Hepatocyte (in vitro differentiated cells): Measurements from ENCODE around the gene FKBP11.
"Not testable (repeated sequence)": the region's sequence is repeated elsewhere in the genome, so short reads cannot be mapped to it uniquely, and the experiment has no call there.

Source experiments
- CTCF ChIP-seq: fragments of 200-600 bp; sonication (generic); IDR thresholded peaks from 2 replicates; pipeline ENCODE4 v1.5.1; 2016; ENCODE audit warnings: antibody characterized with exemption, mild to moderate bottlenecking; ENCODE audit not compliant: poor library complexity
- EZH2 ChIP-seq: fragments of 200-600 bp; sonication (generic); IDR thresholded peaks from 2 replicates; pipeline ENCODE4 v1.6.1; 2016; ENCODE audit warnings: antibody characterized with exemption, mild to moderate bottlenecking, borderline replicate concordance

DNA sequence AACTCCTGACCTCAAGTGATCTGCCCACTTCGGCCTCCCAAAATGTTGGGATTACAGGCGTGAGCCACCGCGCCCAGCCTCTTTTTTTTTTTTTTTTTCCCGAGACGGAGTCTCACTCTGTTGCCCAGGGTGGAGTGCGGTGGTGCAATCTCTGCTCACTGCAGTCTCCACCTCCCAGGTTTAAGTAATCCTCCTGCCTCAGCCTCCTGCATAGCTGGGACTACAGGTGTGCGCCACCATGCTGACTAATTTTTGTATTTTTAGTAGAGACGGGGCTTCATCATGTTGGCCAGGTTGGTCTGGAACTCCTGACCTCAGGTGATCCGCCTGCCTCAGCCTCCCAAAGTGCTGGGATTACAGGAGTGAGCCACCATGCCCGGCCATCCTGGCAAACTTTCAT, 15.6 kb downstream of the FKBP11 start:
- not testable (repeated sequence) for TF ChIP-seq CTCF, EZH2
